ENCODE results near the gene FGF21.
"Not testable (repeated sequence)": the region's sequence is repeated elsewhere in the genome, so short reads cannot be mapped to it uniquely, and the experiment has no call there.

DNA sequence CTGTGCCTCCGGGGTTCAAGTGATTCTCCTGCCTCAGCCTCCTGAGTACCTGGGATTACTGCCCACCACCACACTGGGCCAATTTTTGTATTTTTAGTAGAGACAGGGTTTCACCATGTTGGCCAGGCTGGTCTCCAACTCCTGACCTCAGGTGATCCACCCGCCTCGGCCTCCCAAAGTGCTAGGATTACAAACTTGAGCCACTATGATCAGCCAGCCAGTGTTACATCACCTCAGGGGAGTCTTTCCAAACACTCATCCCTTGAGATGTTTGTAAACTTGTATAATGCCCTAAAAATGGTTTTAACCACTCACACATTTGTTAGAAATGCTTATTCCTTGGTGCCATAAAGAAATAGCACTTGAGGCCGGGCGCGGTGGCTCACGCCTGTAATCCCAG is 31.1 kb downstream of the FGF21 start:
- TF ChIP-seq EP300, CTCF, POLR2A (IDR thresholded peaks at IDR 0.05): not testable (repeated sequence)
